Thoracic aorta (tissue), 2 donors: ENCODE data around the gene TNNT2. TPM values are rescaled to one million over a fixed set of nuclear protein-coding genes. Genes with fewer than 3 reads are reported as not detected.
A peak's percentile ranks its signal among the peaks of the same experiment; 100 is the strongest.

Experiments used
- ATAC-seq: fragments of 150-250 bp; one replicate; pipeline ENCODE4 v1.8.0; 2017; ENCODE audit warnings: low read depth; ENCODE audit not compliant: insufficient number of reproducible peaks, low FRiP score
- DNase-seq: peaks from one replicate; pipeline ENCODE4 v3.0.0-alpha.2; 2020; ENCODE audit warnings: low spot score
- H3K27ac ChIP-seq, 2 donors: fragments of 200-600 bp; sonication (generic); 1 replicate in 1 of 2; 2 replicates in 1 of 2; pipeline ENCODE4 v1.5.1; 2016; ENCODE audit warnings: mild to moderate bottlenecking in 2 of 2, moderate library complexity in 2 of 2
- H3K27me3 ChIP-seq: fragments of 200-600 bp; sonication (generic); replicated peaks from 2 replicates; pipeline ENCODE4 v1.6.0; 2016; ENCODE audit warnings: mild to moderate bottlenecking; ENCODE audit not compliant: insufficient read depth
- H3K36me3 ChIP-seq: fragments of 200-600 bp; sonication (generic); one replicate; pipeline ENCODE4 v1.5.1; 2016
- H3K4me1 ChIP-seq, 2 donors: fragments of 200-600 bp; sonication (generic); 1 replicate in 1 of 2; 2 replicates in 1 of 2; pipeline versions ENCODE4 v1.5.1 to v1.6.0; 2016; ENCODE audit warnings: low read depth in 2 of 2, mild to moderate bottlenecking in 1 of 2; ENCODE audit not compliant: control insufficient read depth in 1 of 2
- H3K4me3 ChIP-seq: fragments of 200-600 bp; sonication (generic); 2 replicates; pipeline ENCODE4 v1.5.1; 2016; ENCODE audit warnings: mild to moderate bottlenecking
- H3K9me3 ChIP-seq: fragments of 200-600 bp; sonication (generic); 2 replicates; pipeline ENCODE4 v1.5.1; 2016
- CTCF ChIP-seq: fragments of 200-600 bp; sonication (generic); IDR thresholded peaks from one replicate; pipeline ENCODE4 v1.5.1; 2019; ENCODE audit warnings: antibody characterized with exemption
- total RNA-seq, 2 donors: library from RNA; depleted of rRNA; stranded (reverse); fragments of >200 nt; gene quantifications; one replicate each; pipeline versions ENCODE4 v1.1.0 to v1.2.3, GENCODE V29; 2016

Gene TNNT2
- total RNA-seq, 2 donors from 2014 or later = 0.21 TPM; not detected in 1

- no peak for TF ChIP-seq CTCF
- Histone ChIP-seq H3K9me3 (no peaks in the 10 kb centered on the region), H3K27ac (no peak overlapping the region)
Observed at GRCh38 chr1:201403359-201403758, 25.9 kb upstream of the TNNT2 start.

GRCh38 chr1:201401700-201402099 is 24.2 kb upstream of the TNNT2 start:
- no peak for TF ChIP-seq CTCF
- peaks cover 13% of the 10 kb centered on the region for H3K27me3 ChIP-seq
- no peak for ATAC-seq
- H3K4me3 ChIP-seq = no peak overlapping the region
- H3K9me3 ChIP-seq = no peaks in the 10 kb centered on the region
- no peak for DNase-seq
- H3K4me1 ChIP-seq = peaks cover 0 to 9% of the 10 kb centered on the region in 2 donors
- no peak overlapping the region for H3K27ac ChIP-seq
- no peaks in the 10 kb centered on the region for H3K36me3 ChIP-seq

More at GRCh38 chr1:201403359-201403758, 25.9 kb upstream of the TNNT2 start:
- Histone ChIP-seq H3K27me3 (peaks cover 13% of the 10 kb centered on the region), H3K4me3 (no peak overlapping the region), H3K36me3 (no peaks in the 10 kb centered on the region), H3K4me1 (peaks cover 0 to 9% of the 10 kb centered on the region in 2 donors)
- ATAC-seq (no peak), DNase-seq (no peak)

- Histone ChIP-seq H3K4me3 (no peak overlapping the region), H3K27me3 (peaks cover 13% of the 10 kb centered on the region), H3K27ac (no peak overlapping the region), H3K4me1 (peaks cover 0 to 9% of the 10 kb centered on the region in 2 donors), H3K9me3 (no peaks in the 10 kb centered on the region), H3K36me3 (no peaks in the 10 kb centered on the region)
- ATAC-seq (no peak), DNase-seq (no peak)
- TF ChIP-seq CTCF = no peak
Observed at GRCh38 chr1:201400852-201401230, 23.4 kb upstream of the TNNT2 start.

GRCh38 chr1:201400212-201400851 is 22.9 kb upstream of the TNNT2 start:
- H3K27ac ChIP-seq = no peak overlapping the region
- H3K27me3 ChIP-seq = peaks cover 13% of the 10 kb centered on the region
- ATAC-seq (no peak), DNase-seq (no peak)
- no peaks in the 10 kb centered on the region for H3K9me3 ChIP-seq
- H3K36me3 ChIP-seq = no peaks in the 10 kb centered on the region
- H3K4me3 ChIP-seq = no peak overlapping the region
- peaks cover 0 to 9% of the 10 kb centered on the region in 2 donors for H3K4me1 ChIP-seq
- no peak for TF ChIP-seq CTCF

GRCh38 chr1:201399352-201400126 is 22.1 kb upstream of the TNNT2 start:
- Histone ChIP-seq H3K36me3 (no peaks in the 10 kb centered on the region), H3K27me3 (peaks cover 13% of the 10 kb centered on the region), H3K27ac (no peak overlapping the region), H3K4me1 (peaks cover 0 to 9% of the 10 kb centered on the region in 2 donors), H3K9me3 (no peaks in the 10 kb centered on the region), H3K4me3 (peak overlapping the region; percentile 52)
- DNase-seq (no peak), ATAC-seq (no peak)
- no peak for TF ChIP-seq CTCF
